GM21390 (cell line): Measurements from ENCODE around the gene CDC42BPG.
"Not testable (repeated sequence)": the region's sequence is repeated elsewhere in the genome, so short reads cannot be mapped to it uniquely, and the experiment has no call there.

Experiments used
- ATAC-seq: cut with Tn5 transposase; IDR thresholded peaks from one replicate; pipeline ENCODE4 v1.9.1; 2021; ENCODE audit not compliant: unreplicated experiment

CDC42BPG gene

GRCh38 chr11:64852804-64853509 is 8.5 kb upstream of the CDC42BPG start:
- no peak for ATAC-seq

- peak; percentile 5 for ATAC-seq
Measured at GRCh38 chr11:64851831-64852351, 7.4 kb upstream of the CDC42BPG start.

GRCh38 chr11:64850979-64851567 is 6.6 kb upstream of the CDC42BPG start:
- ATAC-seq: peak; percentile 57

- ATAC-seq: no peak
Measured at GRCh38 chr11:64849598-64850356, 5.3 kb upstream of the CDC42BPG start.

GRCh38 chr11:64848826-64849597 is 4.6 kb upstream of the CDC42BPG start:
- no peak for ATAC-seq

- no peak for ATAC-seq
Measured at GRCh38 chr11:64848214-64848825, 3.9 kb upstream of the CDC42BPG start.

- no peak for ATAC-seq
Measured at GRCh38 chr11:64846998-64847666, 2.7 kb upstream of the CDC42BPG start.

GRCh38 chr11:64845776-64846129 is 1.3 kb upstream of the CDC42BPG start:
- ATAC-seq: not testable (repeated sequence)

GRCh38 chr11:64845129-64845775 is 799 bp upstream of the CDC42BPG start:
- no peak for ATAC-seq

- no peak for ATAC-seq
Measured at GRCh38 chr11:64843686-64844329, 645 bp downstream of the CDC42BPG start.

- no peak for ATAC-seq
Measured at GRCh38 chr11:64842851-64843685, 1.4 kb downstream of the CDC42BPG start.

- no peak for ATAC-seq
Measured at GRCh38 chr11:64842366-64842759, 2.1 kb downstream of the CDC42BPG start.

GRCh38 chr11:64841592-64842365 is 2.7 kb downstream of the CDC42BPG start:
- ATAC-seq: no peak

- no peak for ATAC-seq
Measured at GRCh38 chr11:64839887-64840782, 4.3 kb downstream of the CDC42BPG start.

- no peak for ATAC-seq
Measured at GRCh38 chr11:64839335-64839734, 5.1 kb downstream of the CDC42BPG start.

GRCh38 chr11:64838600-64839334 is 5.7 kb downstream of the CDC42BPG start:
- no peak for ATAC-seq
